Osteoblast (primary cell): ENCODE measurements around the gene LY6G5C. TPM values are rescaled to one million over a fixed set of nuclear protein-coding genes. Genes with fewer than 3 reads are reported as not detected.

Experiments used
- DNase-seq: peaks from one replicate; pipeline ENCODE4 v3.0.0; 2011; ENCODE audit warnings: low spot score, mixed read lengths; ENCODE audit not compliant: insufficient read length; ENCODE audit errors: missing footprints
- H2AFZ ChIP-seq: 2 replicates; pipeline ENCODE4 v1.6.0; 2011; ENCODE audit warnings: mild to moderate bottlenecking, low read length
- H3K27ac ChIP-seq: 2 replicates; pipeline ENCODE4 v1.5.1; 2011; ENCODE audit warnings: mild to moderate bottlenecking, low read depth, low read length, moderate library complexity
- H3K27me3 ChIP-seq: 2 replicates; pipeline ENCODE4 v1.6.0; 2012; ENCODE audit warnings: mild to moderate bottlenecking, control low read depth, inconsistent platforms, low read length, moderate library complexity; ENCODE audit not compliant: insufficient read depth
- H3K36me3 ChIP-seq: 2 replicates; pipeline ENCODE4 v1.5.1; 2011; ENCODE audit warnings: mild to moderate bottlenecking, low read length, control low read depth, moderate library complexity; ENCODE audit not compliant: insufficient read depth
- H3K4me1 ChIP-seq: 2 replicates; pipeline ENCODE4 v1.5.1; 2011; ENCODE audit warnings: mild to moderate bottlenecking, low read length, control low read depth, moderate library complexity; ENCODE audit not compliant: insufficient read depth
- H3K4me2 ChIP-seq: 2 replicates; pipeline ENCODE4 v1.6.0; 2011; ENCODE audit warnings: mild to moderate bottlenecking, low read length; ENCODE audit not compliant: insufficient read depth
- H3K4me3 ChIP-seq: fragments of 200-600 bp; sonication (generic); 3 replicates; pipeline ENCODE4 v1.5.1; 2012; ENCODE audit warnings: mild to moderate bottlenecking, low read length, inconsistent platforms; ENCODE audit not compliant: insufficient read depth
- H3K79me2 ChIP-seq: 2 replicates; pipeline ENCODE4 v1.6.0; 2012; ENCODE audit warnings: mild to moderate bottlenecking, low read length, control low read depth, inconsistent platforms; ENCODE audit not compliant: insufficient read depth
- H3K9me3 ChIP-seq: 2 replicates; pipeline ENCODE4 v1.5.1; 2011; ENCODE audit warnings: low read depth, low read length, control low read depth
- H4K20me1 ChIP-seq: 2 replicates; pipeline ENCODE4 v1.6.0; 2012; ENCODE audit warnings: mild to moderate bottlenecking, low read length, control low read depth; ENCODE audit not compliant: insufficient read depth
- CTCF ChIP-seq: IDR thresholded peaks from 2 replicates; pipeline ENCODE4 v1.5.1; 2011; ENCODE audit warnings: mild to moderate bottlenecking, low read depth, low read length, moderate library complexity; ENCODE audit errors: extremely low read depth
- total RNA-seq: library from RNA; depleted of rRNA; stranded (reverse); fragments of >200 nt; gene quantifications from 2 replicates; pipeline ENCODE4 v1.2.3, GENCODE V29; 2012

Gene LY6G5C
- total RNA-seq, 1 donor: 0.72 TPM

DNA sequence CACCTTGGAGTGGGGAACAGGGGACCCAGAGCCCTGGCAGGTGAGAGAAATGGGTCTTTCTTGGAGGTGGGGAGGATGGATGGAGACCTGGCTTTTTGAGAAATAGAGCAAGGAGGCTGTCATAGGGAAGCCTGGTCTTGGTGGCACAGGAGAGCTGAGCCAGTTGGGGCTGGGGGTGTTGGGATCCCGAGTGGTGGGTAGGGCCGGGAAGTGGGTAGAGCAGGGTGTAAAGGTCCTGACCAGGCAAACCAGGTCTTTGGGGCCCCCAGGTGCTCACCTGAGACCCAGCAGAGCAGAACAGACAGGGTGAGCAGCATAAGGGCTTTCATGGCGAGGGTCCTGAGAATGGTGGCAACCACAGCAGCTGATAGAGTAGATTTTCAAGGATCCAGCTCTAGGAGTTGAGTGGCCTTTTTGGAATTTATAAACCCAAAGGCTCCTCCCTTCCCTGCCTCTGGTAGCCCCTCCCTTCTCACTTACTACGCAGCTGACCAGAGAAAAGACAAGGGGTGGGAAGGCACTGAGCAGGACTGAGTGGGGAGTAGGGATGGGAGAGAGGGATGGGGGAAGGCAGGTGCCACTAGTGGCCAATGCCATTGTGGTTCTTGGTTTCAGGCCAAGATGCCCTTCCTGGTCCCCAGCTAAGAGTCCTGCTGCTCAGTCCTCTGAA lies 40.6 kb upstream of the LY6G5C start, which contains the start of gene LY6G6C:
Gene LY6G6C, minus strand, starts transcription at position 396 of the 670 bp plus-strand sequence. Its CDS starts 67 bp downstream, at position 329.
- no peaks in the 10 kb centered on the region for H4K20me1 ChIP-seq
- no peak for TF ChIP-seq CTCF
- H3K27ac ChIP-seq: no peak within 1 kb of the TSS

DNA sequence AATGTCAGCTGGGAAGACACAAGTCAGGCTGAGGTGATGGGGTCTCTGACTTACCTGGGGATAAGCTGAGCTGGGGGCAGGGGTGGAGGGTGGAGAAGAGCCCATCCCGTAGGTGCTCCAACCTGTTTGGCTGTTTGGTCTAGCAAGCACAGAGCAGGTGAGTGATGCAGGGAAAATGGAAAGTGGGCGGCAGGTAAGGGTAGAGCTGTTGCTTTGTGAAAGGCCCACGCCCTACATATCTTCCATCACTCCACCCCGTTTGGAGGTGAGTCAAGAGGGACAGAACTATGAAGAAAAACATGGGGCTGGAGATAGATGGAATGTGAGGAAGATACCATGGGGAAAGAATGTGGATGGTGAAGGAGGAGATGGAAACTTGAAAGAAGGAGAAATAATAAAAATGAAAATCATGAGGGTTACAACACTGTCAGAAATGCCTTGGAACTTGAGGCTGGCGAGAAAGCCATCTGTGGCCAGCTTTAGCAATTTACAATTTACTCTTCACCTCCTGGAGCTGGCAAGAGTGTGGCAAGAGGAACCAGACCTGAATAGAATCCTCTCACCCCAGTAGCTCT lies 39.4 kb upstream of the LY6G5C start:
- H2AFZ ChIP-seq: no peak overlapping the region
- DNase-seq: no peak
- no peaks in the 10 kb centered on the region for H3K4me1 ChIP-seq
- H3K9me3 ChIP-seq: no peaks in the 10 kb centered on the region
- H3K27me3 ChIP-seq: no peaks in the 10 kb centered on the region
- H3K4me3 ChIP-seq: no peak overlapping the region
- no peak for TF ChIP-seq CTCF
- no peak overlapping the region for H3K4me2 ChIP-seq
- H4K20me1 ChIP-seq: no peaks in the 10 kb centered on the region
- no peaks in the 10 kb centered on the region for H3K79me2 ChIP-seq
- no peak overlapping the region for H3K27ac ChIP-seq
- H3K36me3 ChIP-seq: no peaks in the 10 kb centered on the region

More for the DNA sequence above, 40.6 kb upstream of the LY6G5C start, which contains the start of gene LY6G6C:
- peak; percentile 59 for DNase-seq
- peaks cover 7% of the 10 kb centered on the region for H3K36me3 ChIP-seq
- H3K4me2 ChIP-seq: no peak within 1 kb of the TSS
- no peak within 1 kb of the TSS for H2AFZ ChIP-seq
- H3K79me2 ChIP-seq: no peaks in the 10 kb centered on the region
- no peaks in the 10 kb centered on the region for H3K27me3 ChIP-seq
- no peak within 1 kb of the TSS for H3K4me3 ChIP-seq
- H3K4me1 ChIP-seq: no peaks in the 10 kb centered on the region
- no peaks in the 10 kb centered on the region for H3K9me3 ChIP-seq

DNA sequence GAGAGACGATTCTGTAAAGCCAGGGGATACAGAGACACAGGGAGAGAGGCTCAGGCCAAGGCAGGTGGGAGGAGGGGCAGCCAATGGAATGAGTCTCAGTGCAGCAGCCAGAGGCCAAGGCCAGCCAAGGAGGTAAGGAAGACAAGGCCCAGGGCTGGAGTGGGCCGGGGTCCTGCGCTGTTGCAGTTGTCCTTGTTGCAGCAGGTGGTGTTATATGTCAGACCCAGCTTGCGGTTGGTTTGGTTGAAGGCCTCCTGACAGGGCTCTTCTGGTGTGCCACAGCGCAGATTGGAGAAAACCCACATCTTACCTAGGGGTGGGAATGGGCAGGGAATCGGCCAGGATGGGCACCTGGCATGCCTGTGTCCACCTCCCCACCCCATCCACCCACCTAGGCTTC lies 38.1 kb upstream of the LY6G5C start:
- H2AFZ ChIP-seq: no peak overlapping the region
- no peak overlapping the region for H3K4me3 ChIP-seq
- no peaks in the 10 kb centered on the region for H3K4me1 ChIP-seq
- no peak overlapping the region for H3K27ac ChIP-seq
- TF ChIP-seq CTCF: no peak
- H3K27me3 ChIP-seq: peaks cover 5% of the 10 kb centered on the region
- H3K36me3 ChIP-seq: no peaks in the 10 kb centered on the region
- H3K4me2 ChIP-seq: no peak overlapping the region
- no peaks in the 10 kb centered on the region for H3K9me3 ChIP-seq
- H4K20me1 ChIP-seq: no peaks in the 10 kb centered on the region
- no peak for DNase-seq
- H3K79me2 ChIP-seq: no peaks in the 10 kb centered on the region

GRCh38 chr6:31718265-31718664 lies 37.4 kb upstream of the LY6G5C start:
- Histone ChIP-seq H3K27me3 (peaks cover 6% of the 10 kb centered on the region), H4K20me1 (no peaks in the 10 kb centered on the region), H3K4me2 (no peak overlapping the region), H3K4me3 (no peak overlapping the region), H2AFZ (no peak overlapping the region), H3K4me1 (no peaks in the 10 kb centered on the region), H3K9me3 (no peaks in the 10 kb centered on the region), H3K27ac (no peak overlapping the region), H3K36me3 (no peaks in the 10 kb centered on the region), H3K79me2 (no peaks in the 10 kb centered on the region)
- no peak for TF ChIP-seq CTCF
- no peak for DNase-seq
